ENCODE measurements around the gene CTNNA2. TPM values are rescaled to one million over a fixed set of nuclear protein-coding genes. Genes with fewer than 3 reads are reported as not detected.

The CTNNA2 gene
- total RNA-seq, 1 donor from 2014 or later, result 3.5 TPM

DNA sequence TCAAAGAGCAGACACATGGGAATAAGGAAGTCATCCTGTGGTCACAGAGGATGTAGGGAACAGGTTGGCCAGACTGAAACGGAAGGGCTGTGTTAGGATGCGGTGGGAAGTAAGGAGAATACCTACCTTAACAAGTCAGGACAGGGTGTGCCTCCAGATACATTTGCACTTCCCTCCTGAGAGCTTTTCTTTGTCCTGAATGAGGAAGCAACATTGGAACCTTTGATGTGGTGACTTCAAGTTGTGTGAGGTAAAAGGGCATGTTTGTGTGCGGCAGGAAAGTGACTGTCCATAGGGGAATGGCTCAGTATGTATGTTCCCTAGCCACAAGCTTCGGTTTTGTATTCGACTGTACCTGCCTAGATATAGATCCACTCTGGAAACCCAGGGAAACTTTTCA, 816.6 kb downstream of the CTNNA2 start:
- DNase-seq (ENCODE audit: low read depth), result no peak
- TF ChIP-seq, protein P1, sequence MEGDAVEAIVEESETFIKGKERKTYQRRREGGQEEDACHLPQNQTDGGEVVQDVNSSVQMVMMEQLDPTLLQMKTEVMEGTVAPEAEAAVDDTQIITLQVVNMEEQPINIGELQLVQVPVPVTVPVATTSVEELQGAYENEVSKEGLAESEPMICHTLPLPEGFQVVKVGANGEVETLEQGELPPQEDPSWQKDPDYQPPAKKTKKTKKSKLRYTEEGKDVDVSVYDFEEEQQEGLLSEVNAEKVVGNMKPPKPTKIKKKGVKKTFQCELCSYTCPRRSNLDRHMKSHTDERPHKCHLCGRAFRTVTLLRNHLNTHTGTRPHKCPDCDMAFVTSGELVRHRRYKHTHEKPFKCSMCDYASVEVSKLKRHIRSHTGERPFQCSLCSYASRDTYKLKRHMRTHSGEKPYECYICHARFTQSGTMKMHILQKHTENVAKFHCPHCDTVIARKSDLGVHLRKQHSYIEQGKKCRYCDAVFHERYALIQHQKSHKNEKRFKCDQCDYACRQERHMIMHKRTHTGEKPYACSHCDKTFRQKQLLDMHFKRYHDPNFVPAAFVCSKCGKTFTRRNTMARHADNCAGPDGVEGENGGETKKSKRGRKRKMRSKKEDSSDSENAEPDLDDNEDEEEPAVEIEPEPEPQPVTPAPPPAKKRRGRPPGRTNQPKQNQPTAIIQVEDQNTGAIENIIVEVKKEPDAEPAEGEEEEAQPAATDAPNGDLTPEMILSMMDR (IDR thresholded peaks at IDR 0.05; ENCODE audit: insufficient read depth, low read length, poor library complexity, severe bottlenecking), result no peak
- no peaks in the 10 kb centered on the region for H3K36me3 ChIP-seq (ENCODE audit: control insufficient read depth, insufficient read depth, low read length)
- H3K27me3 ChIP-seq (ENCODE audit: control insufficient read depth, insufficient read depth, low read length), result no peaks in the 10 kb centered on the region
- no peak overlapping the region for H3K4me3 ChIP-seq (ENCODE audit: low read depth, low read length)

DNA sequence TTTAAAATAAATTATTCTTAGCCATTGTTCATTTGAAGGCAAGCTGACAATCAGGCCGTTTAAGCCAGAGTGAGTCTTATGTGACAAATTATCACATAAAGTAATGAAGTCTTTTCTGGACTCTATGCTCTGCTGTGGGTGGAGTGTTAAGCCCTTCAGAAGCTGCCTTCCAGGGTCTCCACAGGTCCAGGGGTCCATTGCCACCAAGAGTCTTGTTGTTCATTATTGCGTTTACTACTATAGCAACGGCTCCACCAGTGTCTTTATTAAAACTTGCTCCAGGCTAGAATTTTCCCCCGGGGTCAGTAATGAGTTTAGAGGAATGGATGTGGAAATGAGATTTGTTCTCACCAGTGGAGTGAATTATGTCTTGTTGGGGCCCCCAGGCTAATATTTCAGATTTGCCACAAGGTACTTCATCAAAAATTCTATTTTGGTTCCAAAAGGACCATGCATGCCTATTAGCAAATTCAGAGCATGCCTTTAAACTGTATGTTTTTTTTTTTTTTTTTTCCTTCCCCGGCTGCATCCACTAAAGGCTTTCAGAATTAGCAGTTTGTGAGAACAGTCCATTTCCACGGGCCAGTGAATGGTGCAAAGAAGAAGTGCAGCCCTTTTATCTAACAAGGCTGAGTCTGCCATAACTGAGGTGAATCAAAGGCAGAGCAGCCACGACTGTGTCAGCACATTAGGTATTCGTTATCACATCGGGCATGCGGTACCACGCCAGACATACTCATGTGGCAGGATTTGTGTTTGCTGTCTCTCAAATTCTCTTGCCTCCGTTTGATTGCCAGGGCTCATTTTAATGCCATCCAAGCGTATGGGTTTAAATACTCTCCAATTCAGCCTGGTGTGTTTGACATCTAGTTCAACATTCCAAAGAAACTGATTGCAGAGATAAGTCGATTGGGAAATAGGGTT, 817.9 kb downstream of the CTNNA2 start:
- H3K27me3 ChIP-seq (ENCODE audit: control insufficient read depth, insufficient read depth, low read length), result no peaks in the 10 kb centered on the region
- no peak for DNase-seq (ENCODE audit: low read depth)
- no peak overlapping the region for H3K4me3 ChIP-seq (ENCODE audit: low read depth, low read length)
- no peaks in the 10 kb centered on the region for H3K36me3 ChIP-seq (ENCODE audit: control insufficient read depth, insufficient read depth, low read length)
- TF ChIP-seq, protein P1 (IDR thresholded peaks at IDR 0.05; ENCODE audit: insufficient read depth, low read length, poor library complexity, severe bottlenecking), result no peak

DNA sequence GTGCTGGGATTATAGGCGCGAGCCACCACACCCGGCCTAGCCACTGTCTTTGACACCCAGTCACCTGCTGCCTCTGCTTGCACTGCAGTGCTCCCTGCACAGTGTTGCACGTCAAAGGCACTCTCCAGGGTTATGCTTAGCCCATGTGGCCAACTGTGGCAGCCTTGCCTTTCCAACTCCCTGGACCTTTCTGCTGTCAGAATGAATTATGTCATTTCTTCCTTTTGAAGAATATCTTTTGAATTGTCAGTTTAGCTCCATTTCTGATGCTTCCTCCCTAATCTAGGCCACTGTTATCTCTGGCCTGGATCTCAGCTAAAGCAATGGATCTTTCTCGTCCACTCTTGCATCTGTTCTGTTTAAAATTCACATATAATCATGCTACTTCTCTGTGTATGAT, 821.0 kb downstream of the CTNNA2 start:
- TF ChIP-seq, protein P1 (IDR thresholded peaks at IDR 0.05; ENCODE audit: insufficient read depth, low read length, poor library complexity, severe bottlenecking), result no peak
- Histone ChIP-seq H3K36me3 (ENCODE audit: control insufficient read depth, insufficient read depth, low read length) (no peaks in the 10 kb centered on the region), H3K4me3 (ENCODE audit: low read depth, low read length) (no peak overlapping the region), H3K27me3 (ENCODE audit: control insufficient read depth, insufficient read depth, low read length) (no peaks in the 10 kb centered on the region)
- no peak for DNase-seq (ENCODE audit: low read depth)

DNA sequence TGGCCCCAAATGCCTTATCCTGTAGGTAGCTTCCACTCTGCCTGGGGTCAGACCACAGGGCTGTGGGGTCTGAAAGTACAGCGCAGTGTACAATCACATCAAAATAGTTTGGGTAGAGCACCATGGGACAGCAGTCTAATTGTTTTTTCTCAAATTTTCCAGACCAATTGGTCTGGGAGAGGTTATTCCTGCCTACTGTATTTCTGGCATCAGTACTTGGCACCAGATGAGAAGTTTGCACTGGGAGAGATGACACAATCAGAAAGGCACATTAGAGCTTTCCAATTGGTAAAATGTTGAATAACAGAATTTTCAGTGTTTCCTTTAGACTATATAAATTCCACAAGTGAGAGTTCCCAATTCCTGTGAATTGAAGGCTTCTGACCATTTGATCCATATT, 822.6 kb downstream of the CTNNA2 start:
- no peak for DNase-seq (ENCODE audit: low read depth)
- Histone ChIP-seq H3K4me3 (ENCODE audit: low read depth, low read length) (no peak overlapping the region), H3K36me3 (ENCODE audit: control insufficient read depth, insufficient read depth, low read length) (no peaks in the 10 kb centered on the region), H3K27me3 (ENCODE audit: control insufficient read depth, insufficient read depth, low read length) (no peaks in the 10 kb centered on the region)
- TF ChIP-seq, protein P1 (IDR thresholded peaks at IDR 0.05; ENCODE audit: insufficient read depth, low read length, poor library complexity, severe bottlenecking), result no peak

DNA sequence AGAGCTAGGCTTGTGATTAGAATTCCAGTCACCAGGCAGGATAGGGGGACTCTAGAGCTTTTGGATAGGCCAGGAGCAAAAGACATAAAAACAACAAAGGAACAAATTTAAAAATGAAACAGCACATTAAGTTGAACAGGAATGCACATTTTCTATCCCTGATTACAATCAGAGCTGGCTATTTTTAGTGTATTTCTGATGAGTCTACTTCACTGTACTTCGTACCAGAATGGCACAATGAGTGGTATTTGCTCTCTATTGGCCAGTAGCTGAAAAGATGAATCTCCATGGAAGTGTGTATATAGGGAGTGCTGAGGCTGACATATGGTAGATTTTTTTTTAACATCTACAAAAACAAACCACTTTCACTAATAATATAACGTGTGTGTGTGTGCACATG, 825.9 kb downstream of the CTNNA2 start:
- TF ChIP-seq, protein P1 (IDR thresholded peaks at IDR 0.05; ENCODE audit: insufficient read depth, low read length, poor library complexity, severe bottlenecking), result no peak
- Histone ChIP-seq H3K36me3 (ENCODE audit: control insufficient read depth, insufficient read depth, low read length) (no peaks in the 10 kb centered on the region), H3K4me3 (ENCODE audit: low read depth, low read length) (no peak overlapping the region)

More for the DNA sequence above, 825.9 kb downstream of the CTNNA2 start:
- DNase-seq (ENCODE audit: low read depth), result no peak
- H3K27me3 ChIP-seq (ENCODE audit: control insufficient read depth, insufficient read depth, low read length), result no peaks in the 10 kb centered on the region
